GM19467 (cell line): ENCODE data around the gene COG8.
"Not testable (repeated sequence)": the region's sequence is repeated elsewhere in the genome, so short reads cannot be mapped to it uniquely, and the experiment has no call there.

Experiments used
- ATAC-seq: cut with Tn5 transposase; IDR thresholded peaks from one replicate; pipeline ENCODE4 v1.9.1; 2021; ENCODE audit warnings: mild to moderate bottlenecking, moderate library complexity; ENCODE audit not compliant: unreplicated experiment

Gene COG8

DNA sequence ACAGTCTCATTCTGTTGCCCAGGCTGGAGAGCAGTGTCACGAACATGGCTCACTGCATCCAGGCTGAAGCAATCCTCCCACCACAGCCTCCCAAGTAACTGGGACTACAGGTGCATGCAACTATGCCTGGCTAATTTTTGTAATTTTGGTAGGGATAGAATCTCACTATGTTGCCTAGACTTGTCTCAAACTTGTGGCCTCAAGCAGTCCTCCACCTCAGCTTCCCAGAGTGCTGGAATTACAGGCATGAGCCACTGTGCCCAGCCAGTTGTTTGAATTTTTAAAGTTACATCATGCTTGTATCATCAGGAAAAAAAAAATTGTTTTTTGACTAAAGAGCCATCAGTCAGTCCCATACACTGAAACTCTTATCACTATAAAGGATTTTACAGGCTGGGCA, 45.3 kb downstream of the COG8 start:
- no peak for ATAC-seq

GRCh38 chr16:69293401-69293800, 46.0 kb downstream of the COG8 start:
- ATAC-seq = no peak

DNA sequence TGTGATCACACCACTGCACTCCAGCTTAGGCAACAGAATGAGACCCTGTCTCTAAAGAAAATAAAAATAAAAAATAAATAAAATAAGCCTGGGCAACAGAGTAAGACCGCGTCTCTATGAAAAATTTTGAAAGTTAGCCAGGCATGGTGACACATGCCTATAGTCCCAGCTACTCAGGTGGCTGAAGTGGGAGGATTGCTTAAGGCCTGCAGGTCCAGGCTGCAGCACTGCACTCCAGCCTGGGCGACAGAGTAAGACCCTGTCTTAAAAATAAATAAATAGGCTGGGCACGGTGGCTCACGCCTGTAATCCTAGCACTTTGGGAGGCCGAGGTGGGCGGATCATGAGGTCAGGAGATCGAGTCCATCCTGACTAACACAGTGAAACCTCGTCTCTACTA, 47.7 kb downstream of the COG8 start:
- ATAC-seq = not testable (repeated sequence)

- no peak for ATAC-seq
These were observed 52.2 kb downstream of the COG8 start for GRCh38 chr16:69286941-69287713.

GRCh38 chr16:69285240-69285639, 54.1 kb downstream of the COG8 start:
- no peak for ATAC-seq

- ATAC-seq = no peak
These were observed 55.5 kb downstream of the COG8 start for GRCh38 chr16:69283851-69284250.

DNA sequence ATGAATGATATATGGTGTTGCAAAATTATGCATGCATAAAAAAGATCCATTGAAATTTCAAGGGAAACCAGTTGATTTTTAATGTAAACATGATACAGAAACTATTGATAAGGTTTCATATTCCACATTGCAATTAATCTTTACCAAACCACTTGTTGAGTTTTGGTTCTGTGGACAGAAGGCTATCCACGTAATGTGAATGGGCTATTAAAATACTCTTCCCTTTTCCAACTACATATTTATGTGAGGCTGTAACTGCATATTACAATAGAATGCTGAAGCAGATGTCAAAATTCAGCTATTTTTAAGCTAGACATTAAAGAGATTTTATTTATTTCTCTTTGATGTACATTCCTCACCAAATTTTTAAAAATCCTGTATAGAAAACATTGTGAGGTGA, 62.0 kb downstream of the COG8 start:
- no peak for ATAC-seq
